HG02588 (cell line): Measurements from ENCODE around the gene CELF4.
"Not testable (repeated sequence)": the region's sequence is repeated elsewhere in the genome, so short reads cannot be mapped to it uniquely, and the experiment has no call there.

ENCODE experiments used
- ATAC-seq: cut with Tn5 transposase; IDR thresholded peaks from one replicate; pipeline ENCODE4 v1.9.1; 2021; ENCODE audit warnings: mild to moderate bottlenecking, moderate library complexity; ENCODE audit not compliant: unreplicated experiment

The CELF4 gene

GRCh38 chr18:37473195-37473840 lies 92.3 kb downstream of the CELF4 start:
- ATAC-seq = no peak

GRCh38 chr18:37471637-37472036 lies 94.0 kb downstream of the CELF4 start:
- no peak for ATAC-seq

GRCh38 chr18:37470986-37471385 lies 94.6 kb downstream of the CELF4 start:
- ATAC-seq = no peak

DNA sequence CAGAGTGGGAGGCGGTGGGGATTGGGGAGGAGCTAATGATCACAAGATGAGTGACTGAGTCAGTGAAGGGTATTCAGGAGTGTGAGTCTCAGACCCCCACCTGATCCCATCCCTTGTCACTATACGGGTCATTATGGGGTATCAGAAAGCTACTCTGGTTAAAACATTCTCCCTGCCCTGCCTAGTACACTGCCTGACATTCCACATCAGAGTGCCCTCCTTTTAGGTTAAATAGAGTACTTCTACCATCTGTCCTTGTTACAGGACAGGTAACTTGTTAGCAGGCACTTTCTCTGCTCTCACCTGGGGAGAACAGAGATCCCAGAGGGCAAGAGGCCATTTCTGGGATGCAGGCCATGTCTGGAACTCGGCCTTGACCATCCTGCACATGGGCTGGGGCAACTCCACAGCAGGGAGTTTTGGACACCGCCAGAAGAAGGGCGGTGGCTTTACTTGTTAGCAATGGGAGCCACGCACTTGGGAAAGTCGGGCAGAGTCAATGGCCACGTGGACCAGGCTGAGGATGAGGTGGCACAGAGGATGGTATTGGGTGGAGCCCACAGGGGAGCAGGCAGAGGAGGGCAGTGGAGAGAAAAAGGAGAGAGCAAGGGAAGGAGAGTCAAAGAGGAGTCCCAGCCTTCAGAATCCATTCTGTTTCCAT lies 98.5 kb downstream of the CELF4 start:
- no peak for ATAC-seq

GRCh38 chr18:37465958-37466357 lies 99.6 kb downstream of the CELF4 start:
- no peak for ATAC-seq

DNA sequence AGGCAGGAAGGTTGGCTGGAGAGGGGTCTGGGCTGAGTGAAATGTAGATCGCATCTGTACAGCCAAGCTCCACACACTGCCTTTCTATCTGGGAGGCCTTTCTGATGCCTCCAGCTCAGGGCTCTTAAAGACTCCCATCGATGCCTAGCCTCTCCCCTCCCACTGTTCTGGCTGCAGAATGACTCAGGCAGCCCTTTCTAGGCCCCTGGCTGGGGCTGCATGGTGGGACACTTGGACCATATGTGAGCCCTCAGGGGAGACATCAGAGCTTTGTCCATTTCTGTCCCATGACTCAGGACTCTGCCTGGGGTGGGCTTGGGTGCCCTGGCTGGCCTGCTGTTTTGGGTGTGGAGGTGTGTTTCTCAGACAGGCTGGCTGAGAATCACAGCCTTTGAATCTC lies 101.3 kb downstream of the CELF4 start:
- no peak for ATAC-seq

- ATAC-seq = not testable (repeated sequence)
These were observed 104.3 kb downstream of the CELF4 start for GRCh38 chr18:37461329-37461728.

GRCh38 chr18:37460604-37461003 lies 105.0 kb downstream of the CELF4 start:
- no peak for ATAC-seq

DNA sequence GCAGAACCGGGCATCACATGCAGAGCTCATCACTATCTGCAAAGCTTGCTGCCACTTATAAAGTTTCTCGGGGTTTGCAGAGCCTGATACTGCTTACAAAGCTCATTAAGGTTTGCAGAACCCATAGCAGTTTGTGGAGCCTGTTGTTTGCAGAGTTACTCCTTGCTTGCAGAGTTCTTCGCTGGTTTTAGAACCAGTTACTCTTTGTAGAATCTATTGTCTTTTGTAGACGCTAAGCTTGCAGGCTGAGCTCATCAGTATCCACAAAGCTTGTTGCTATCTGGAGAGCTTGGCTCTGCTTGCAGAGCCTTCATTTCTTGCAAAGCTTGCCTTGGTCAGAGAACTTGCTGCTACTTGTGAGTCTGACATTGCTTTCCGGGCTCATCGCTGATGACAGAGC lies 106.9 kb downstream of the CELF4 start:
- ATAC-seq = no peak

DNA sequence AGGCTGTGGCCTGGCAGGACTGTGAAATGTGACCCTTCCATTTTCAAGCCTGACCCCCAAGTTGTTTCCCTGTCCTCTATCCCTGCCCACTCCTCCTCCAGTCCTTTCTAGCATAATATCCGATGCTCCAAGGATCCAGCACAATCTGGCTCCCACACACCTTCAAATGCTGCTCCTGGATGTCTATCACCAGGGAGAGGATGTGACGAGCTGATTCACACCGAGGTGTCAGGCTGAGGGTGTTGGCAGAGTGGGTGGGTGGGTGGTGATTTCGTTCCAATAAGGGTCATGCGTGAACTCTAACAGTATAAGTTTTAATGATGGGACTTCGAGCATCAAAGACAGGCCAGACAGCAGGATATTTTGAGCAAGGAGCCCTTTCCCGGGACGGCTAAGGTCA lies 107.8 kb downstream of the CELF4 start:
- no peak for ATAC-seq

- ATAC-seq = no peak
These were observed 108.3 kb downstream of the CELF4 start for GRCh38 chr18:37457341-37457740.

DNA sequence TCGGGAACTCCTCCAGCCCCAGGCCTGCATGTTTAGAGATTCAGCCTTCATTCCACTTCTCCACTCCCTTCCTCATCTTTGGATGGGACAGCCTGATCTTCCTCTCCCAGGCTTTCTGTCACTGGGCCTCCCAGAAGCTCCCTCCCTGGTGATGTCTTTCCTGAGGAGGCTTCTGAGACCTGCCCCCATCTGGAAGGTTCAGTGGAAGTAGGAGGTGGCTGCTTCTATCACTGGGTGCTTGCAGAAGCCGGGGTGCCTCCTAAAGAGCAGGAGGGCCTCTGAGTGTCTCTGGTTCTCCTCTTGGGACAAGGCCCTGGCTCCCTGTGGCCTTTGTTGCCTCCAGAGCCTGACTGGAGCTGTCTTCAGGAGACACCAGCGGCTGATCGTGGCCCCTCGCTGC lies 108.7 kb downstream of the CELF4 start:
- no peak for ATAC-seq

DNA sequence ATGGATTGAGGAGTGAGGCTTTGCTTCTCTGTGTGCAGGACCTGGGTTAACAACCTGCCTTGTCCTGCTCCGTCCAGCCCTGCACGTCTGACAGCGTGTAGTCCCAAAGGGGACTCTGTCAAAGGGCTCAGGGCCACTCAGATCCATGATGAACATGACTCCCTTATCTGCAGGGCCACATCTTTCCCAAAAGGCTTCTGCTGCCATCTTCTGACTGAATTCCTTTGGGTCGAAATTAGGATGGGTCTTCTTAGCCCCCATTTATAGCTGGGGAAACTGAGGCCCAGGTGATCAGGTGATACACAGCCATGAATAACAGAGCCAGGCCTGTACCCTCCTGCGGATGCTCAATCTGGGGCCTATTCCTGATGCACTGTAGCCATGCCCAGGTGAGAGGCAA lies 109.2 kb downstream of the CELF4 start:
- ATAC-seq = no peak

GRCh38 chr18:37453752-37454151 lies 111.8 kb downstream of the CELF4 start:
- ATAC-seq = no peak

GRCh38 chr18:37452682-37453385 lies 112.8 kb downstream of the CELF4 start:
- no peak for ATAC-seq

DNA sequence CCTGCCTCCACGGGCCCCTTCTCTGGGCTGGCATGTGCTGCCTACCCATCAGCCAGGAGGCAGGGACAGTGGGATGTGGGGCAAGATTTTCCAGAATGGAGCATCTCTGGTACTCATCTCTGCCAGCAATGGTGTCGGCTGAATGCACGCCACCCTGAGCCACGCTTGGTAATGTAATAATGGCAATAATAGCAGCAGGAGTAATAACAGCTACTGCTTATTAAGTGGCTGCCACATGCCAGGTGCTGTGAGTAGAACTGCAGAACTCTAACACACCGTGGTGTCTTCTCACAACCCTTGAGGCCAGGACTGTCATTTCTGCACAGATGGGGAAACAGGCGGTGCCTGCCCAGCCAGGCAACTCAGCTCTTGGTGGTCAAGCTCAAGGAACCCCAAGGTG lies 113.6 kb downstream of the CELF4 start:
- ATAC-seq = no peak

DNA sequence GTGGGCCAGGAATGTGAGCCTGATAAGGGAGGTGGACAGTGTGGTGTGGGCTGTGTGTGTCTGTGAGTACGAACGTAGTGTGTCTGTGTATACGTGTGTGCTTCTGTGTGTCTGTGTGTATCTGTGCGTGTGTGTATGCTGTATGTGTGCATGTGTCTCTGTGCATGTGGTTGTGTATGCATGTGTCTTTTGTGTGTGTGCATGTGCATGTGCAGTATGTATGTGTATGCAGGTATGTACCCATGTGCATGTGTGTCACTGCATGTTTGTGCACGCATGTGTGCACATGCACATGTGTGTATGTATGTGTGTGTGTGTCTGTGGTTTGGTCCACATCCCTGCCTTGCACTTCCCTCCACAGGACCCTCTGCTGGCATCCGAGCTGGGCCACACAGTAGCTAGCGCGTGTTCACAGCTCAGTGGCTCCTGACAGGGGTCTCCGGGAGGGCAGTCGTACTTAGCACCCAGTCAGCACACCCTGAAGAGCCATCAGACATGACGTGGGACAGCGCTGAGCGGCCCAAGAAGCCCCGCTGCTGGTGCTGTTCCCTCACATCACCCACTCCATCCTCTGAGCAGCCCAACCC lies 114.3 kb downstream of the CELF4 start:
- no peak for ATAC-seq

GRCh38 chr18:37450434-37451132 lies 115.0 kb downstream of the CELF4 start:
- no peak for ATAC-seq

DNA sequence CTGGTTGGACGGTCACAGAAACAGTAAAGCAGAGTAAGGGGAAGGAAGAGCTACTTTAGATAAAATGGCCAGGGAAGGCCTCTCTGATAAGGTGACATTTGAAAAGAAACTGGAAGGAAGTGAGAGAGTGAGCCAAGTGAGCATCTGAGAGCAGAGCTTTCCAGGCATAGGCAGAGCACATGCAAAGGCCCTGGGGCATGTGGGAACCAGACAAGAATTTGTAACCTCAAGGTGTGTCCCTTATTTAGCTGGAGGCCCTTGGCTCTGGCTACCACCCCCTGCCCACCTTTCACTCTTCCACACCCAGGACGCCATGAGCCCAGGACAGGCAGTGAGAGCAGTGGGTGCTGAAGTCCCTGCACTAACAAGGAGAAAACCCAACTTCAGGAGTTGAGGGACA lies 116.0 kb downstream of the CELF4 start:
- no peak for ATAC-seq

GRCh38 chr18:37448946-37449345 lies 116.7 kb downstream of the CELF4 start:
- no peak for ATAC-seq
